IPS DF 19.7 (cell line): ENCODE results near the gene SLC38A9.
A peak's percentile ranks its signal among the peaks of the same experiment; 100 is the strongest.
"Not testable (repeated sequence)": the region's sequence is repeated elsewhere in the genome, so short reads cannot be mapped to it uniquely, and the experiment has no call there.

ENCODE experiments used
- DNase-seq: peaks from one replicate; pipeline ENCODE4 v3.0.0-alpha.2; 2013; ENCODE audit warnings: low read depth, low spot score

Gene SLC38A9, protein sequence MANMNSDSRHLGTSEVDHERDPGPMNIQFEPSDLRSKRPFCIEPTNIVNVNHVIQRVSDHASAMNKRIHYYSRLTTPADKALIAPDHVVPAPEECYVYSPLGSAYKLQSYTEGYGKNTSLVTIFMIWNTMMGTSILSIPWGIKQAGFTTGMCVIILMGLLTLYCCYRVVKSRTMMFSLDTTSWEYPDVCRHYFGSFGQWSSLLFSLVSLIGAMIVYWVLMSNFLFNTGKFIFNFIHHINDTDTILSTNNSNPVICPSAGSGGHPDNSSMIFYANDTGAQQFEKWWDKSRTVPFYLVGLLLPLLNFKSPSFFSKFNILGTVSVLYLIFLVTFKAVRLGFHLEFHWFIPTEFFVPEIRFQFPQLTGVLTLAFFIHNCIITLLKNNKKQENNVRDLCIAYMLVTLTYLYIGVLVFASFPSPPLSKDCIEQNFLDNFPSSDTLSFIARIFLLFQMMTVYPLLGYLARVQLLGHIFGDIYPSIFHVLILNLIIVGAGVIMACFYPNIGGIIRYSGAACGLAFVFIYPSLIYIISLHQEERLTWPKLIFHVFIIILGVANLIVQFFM

DNA sequence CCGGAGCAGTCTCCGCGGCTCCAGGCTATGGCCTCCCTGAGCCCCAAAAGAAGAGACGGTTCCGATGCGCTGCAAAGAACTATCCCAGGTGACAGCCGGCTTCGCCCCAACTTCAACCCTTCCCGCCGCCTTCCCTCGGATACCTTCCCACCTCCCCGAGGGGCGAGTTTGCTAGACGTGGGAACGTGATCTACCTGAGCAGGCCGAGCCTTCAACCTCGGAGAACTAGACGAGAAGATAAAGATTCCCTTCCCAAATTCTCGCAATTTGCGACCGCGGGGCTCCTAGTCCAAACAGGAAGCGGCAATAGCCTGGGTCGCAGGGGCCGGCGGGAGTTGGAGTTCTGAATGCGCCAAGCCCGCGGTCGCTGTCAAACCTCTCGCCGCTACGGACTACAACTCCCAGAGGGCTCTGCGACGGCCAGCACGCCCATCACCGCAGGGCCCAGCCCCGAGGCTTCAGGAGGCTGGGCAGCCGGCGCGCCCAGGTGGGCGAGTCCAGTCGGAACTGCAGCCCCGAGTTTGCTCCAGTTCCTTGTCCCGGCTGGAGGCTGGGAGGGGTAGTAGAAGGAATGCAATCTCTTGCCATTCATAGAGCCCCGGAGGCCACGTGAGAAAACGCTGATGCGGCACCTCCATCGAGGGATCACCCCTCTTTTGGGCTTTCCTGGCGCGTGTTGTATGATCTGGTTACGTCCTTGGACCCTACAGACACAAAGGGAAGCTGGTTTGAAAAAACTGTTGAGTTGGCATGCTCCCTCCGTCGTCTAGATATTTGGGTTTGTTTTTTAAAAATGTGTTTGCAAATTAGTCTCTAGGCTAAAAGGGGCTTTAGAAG lies at the start of gene SLC38A9:
Gene SLC38A9, minus strand, starts transcription at position 302 of the 837 bp plus-strand sequence. CDS start 14,366 bp downstream, outside the sequence.
- DNase-seq: peak; percentile 90

DNA sequence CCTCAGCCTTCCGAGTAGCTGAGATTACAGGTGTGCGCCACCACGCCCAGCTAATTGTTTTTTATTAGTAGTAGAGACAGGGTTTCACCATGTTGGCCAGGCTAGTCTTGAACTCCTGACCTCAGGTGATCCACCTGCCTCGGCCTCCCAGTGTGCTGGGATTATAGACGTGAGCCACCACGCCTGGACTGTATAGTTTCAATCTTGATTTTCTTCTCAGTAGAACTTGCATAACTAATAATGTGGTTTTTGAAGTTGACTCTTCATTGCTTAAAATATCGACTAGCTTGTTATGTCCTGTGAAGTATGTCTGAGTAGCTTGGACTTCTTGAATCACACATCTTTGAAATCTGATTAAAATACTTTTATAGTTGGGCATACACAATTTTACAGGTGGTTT lies 49.6 kb upstream of the SLC38A9 start:
- DNase-seq: not testable (repeated sequence)

DNA sequence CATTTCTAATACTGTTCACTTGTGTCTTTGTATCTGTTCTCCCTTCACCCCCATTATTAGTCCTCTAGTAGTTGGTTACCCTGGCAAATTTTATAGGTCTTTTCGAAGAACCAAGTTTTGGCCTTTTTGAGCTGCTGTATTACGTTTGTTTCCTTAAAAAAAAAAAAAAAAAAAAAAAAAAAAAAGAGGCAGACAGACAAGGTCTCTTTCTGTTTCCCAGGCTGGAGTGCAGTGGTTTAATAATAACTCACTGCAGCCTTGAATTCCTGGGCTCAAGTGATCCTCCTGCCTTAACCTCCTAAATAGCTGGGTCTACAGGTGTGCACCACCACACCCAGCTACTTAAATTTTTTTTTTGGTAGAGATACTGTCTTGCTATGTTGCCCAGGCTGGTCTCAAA lies 46.6 kb upstream of the SLC38A9 start:
- DNase-seq: no peak

DNA sequence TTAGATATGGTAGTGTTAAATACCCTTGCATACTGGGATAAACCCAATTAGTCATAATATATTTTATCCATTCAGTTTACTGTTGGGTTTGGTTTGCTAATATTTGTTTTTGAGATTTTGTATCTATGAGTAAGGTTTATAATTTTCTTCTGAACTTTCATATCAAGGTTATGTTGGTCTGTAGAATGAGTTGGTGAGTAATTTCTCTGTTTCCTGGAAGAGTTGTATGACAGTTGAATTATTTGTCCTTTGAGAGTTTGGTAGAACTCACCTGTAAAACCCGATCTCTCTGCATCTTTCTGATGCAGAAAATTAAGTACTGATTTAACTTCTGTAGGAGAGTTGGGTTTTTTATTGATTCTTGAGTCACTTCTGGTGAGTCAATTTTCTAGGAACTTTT lies 46.1 kb upstream of the SLC38A9 start:
- DNase-seq: no peak

DNA sequence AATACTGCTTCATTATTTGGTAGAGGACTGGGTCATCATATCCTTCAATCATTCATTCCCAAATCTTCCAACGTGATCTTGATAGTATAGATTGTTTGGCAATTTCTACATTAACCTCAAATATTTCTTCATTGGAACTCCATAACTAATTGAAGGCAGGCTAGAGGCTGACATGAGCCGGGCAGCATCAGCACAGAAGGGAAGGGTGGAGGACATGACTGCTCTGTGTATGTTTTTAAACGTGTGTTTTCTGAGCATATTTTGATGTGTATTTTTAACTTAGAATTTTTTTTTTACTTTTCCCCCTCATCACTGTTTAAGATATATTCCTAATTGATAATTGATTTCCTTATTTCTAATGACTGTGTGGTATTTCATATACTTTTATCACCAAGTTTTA lies 38.4 kb upstream of the SLC38A9 start:
- no peak for DNase-seq

DNA sequence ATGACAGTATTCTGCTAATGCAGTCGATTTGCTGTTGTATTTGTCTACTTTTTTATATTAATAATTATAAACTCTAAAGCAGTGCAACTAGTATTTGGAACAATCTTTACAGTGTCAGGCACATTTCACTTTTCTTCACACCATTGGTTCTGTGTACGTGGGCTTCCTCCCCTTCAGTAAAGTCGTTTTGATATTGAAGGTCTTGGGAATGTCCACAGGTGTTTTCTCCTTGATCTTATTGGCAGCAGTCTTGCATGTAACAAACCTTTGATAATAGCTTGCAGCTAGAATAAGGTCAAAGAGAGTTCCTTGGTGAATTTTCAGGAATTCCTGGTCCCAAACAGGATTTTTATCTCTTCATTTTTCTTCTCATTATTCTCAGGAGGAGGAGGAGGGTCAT lies 37.9 kb upstream of the SLC38A9 start:
- no peak for DNase-seq

DNA sequence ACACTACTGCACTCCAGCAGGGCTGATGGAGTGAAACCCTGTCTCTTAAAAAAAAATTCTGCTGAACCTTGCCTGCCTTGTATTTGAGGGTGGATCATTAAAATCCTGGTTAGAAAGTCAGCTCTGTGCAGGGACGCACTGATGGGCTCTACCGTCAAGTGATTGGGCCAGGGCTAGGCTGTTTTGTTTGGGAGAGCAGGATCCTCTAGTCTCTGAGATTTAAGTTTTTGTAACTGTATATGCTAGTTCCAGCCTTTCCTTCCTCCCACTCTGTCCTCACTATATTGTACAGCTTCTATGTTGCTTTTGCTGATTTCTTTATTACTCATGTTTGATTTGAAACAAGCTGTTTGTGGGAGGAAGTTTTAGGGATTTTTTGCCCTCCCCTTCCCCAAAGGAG lies 37.3 kb upstream of the SLC38A9 start:
- no peak for DNase-seq

DNA sequence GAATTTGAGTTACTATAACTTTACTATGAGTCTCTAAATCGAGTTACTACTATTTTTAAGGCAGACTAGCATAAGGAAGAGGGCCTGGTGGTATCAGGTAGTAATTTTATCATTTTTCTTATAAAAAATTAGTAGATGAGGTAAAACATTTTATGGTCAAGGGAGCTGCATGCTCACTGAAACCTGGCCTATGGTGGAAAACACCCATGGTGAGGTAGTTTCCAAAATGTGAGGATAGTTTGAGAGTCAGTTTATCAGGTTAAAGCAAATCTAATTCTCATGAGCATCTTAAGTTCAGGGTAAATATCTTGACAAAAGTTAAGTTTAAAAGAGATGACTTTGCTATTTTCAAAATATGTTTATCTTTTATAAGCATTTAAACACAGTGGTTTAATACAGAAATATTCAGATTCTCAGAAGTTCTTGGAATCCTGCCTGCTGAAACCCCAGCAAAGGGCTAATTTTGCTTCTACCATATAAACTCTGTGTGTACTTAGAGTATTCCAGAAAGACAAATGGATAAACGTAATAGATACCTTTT lies 35.7 kb upstream of the SLC38A9 start:
- no peak for DNase-seq

DNA sequence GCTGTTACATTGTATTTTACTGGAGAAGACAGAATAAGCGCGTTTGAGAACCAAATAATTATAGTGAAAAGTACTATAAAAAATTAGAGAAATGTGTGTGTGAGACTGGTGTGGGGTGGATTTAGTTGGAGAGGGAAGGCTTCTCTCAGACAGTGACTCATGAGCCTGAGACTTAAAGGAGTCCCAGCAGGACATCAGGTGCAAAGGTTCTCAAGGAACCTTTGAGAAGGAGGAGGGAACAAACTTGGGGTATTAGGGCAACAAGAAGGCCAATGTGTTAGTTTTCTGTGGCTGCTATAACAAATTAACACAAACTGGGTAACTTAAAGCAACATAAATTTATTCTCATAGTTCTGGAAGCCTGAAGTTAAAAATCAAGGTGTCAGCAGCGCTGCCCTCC lies 30.7 kb upstream of the SLC38A9 start:
- no peak for DNase-seq

DNA sequence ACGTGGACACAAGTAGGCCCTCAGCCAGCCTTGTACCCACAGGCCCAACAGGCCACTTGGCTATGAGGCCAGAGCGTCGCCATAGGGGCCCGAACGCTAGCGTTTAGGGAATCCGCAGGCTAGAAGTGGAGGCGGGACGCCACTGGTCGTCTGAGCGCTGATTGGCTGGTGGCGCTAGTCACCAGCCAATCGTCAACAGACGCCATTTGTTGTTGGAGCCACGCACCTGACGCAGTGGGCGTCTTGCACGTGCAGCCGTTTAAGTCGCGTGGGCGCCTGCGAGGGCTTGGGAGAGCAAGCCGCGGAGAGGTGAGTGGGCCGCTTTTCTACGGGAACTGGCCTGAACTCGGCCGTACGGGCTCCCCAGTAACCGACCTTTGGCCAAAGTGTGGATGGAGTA lies 25.7 kb upstream of the SLC38A9 start, which contains the start of gene DDX4:
Gene DDX4, plus strand, starts transcription at position 269 of the 400 bp plus-strand sequence. CDS start 903 bp downstream, outside the sequence.
- DNase-seq: no peak

DNA sequence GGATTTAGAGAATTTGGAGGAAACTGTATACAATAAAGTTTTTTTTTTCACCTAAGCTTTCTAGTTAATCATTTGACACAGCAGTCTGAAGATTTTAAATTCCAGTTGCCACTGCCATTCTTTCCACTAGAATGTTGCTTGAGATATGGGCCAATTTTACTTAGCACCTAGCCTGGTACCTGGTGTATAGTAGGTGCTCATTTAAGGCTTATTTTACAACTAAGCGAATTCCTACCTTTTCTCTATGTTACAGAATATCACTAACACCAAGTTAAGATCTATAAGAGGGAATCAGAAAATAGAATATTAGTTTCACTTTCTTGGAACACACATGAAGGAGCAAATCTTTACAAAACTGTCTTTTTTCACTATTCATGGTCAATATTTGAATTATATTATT lies 22.5 kb upstream of the SLC38A9 start:
- no peak for DNase-seq

DNA sequence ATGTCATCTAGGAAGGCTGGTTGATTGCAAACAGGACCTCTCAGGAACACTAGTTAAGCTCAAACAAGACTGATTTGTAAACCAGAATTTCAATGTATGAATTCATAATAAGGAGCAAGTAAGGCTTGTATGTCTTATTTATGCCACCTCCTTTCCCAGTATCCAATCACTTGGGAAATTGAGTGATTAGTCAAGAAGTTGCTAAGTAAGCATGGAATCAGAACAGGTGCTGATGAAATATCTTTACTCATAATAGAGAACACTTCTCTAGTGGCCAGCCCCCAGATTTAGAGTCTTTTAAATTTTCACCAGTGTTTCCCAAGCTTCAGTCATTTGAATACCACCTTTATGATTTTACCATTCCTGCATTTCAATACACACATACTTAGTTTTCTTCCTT lies 20.5 kb upstream of the SLC38A9 start:
- no peak for DNase-seq

DNA sequence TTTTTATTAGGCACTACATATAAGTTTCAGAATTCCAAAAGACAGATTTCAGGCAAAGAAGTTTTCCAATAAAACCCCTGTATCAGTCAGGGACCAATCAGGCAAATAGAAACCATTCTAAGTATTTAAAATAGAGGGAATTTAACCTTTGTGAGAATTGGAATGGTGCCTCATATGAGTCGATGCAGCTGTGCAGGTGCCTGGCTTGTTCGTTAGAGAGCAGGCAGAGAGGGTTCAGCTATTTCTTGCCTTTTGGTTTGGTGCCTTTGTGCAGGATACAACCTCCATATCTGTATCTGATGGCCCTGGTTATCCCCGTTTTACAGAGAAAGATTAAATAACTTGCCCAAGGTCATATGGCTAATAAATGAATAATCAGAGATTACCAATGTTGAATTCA lies 19.7 kb upstream of the SLC38A9 start:
- DNase-seq: no peak

DNA sequence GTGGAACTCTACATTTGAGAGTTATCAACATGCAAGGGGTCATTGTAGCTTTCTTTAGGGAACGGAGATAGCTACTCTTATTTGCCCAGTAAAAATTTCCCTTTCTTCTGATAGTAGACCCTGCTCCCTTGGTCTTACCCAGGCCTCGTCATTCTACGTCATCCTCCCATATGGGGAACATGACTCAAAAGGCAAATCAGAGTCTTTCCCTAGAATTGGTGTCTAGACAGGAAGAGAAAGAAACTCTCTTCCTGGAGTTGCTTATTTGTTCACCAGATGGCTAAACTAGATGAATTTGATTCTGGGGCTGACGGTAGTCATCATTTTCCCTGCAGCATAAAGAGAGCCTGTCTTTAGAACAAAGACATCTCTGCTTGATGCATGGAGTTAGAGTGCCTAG lies 12.2 kb upstream of the SLC38A9 start:
- DNase-seq: no peak

DNA sequence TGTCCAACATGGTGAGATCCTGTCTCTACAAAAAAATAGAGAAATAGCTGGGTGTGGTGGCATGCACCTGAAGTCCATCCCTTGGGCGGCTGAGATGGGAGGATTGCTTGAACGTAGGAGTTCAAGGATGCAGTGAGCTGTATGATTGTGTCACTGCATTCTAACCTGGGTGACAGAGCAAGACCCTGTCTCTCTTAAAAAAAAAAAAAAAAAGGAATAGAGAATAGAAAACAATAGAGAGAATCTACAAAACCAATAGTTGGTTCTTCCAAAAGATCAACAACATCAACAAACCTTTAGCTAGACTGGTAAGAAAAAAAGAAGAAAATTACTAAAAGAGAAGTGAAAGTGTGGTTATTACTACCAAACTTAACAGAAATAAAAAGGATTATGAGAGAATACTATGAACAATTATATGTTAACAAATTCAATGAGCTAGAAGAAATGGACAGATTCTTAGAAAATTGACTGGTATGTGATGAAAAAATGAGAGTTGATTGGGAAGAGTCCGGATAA lies 8.1 kb upstream of the SLC38A9 start:
- DNase-seq: no peak

DNA sequence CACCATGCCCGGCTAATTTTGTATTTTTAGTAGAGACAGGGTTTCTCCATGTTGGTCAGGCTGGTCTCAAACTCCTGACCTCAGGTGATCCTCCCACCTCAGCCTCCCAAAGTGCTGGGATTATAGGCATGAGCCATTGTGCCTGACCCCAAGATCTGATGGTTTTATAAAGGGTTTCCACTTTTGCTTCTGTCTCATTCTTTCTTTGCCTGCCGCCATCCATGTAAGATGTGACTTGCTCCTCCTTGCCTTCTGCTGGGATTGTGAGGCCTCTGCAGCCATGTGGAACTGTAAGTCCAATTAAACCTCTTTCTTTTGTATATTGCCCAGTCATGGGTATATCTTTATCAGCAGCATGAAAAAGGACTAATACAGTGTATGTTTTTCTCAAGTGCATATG lies 6.9 kb upstream of the SLC38A9 start:
- DNase-seq: not testable (repeated sequence)

DNA sequence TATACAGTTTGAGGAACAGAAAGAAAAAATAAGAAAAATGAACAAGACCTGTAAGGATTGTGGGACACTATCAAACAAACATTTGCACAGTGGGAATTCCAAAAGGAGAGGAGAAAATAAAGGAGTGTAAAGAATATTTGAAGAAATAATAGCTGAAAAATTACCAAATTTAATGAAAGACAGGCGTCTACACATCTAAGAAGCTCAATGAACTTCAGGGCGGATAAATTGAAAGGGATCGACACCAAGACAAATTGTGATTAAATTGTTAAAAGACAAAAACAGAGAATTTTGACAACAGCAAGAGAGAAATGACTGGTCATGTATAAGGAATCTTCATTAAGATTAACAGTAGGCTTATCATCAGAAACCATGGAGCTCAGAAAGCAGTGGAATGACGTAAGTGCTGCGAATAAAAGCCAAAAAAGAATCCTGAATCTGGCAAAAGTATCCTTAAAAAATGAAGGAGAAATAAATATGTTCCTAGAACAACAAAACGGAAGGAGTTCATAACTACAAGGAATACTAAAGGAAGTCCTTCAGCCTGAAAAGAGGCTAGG lies 3.5 kb upstream of the SLC38A9 start:
- DNase-seq: no peak

DNA sequence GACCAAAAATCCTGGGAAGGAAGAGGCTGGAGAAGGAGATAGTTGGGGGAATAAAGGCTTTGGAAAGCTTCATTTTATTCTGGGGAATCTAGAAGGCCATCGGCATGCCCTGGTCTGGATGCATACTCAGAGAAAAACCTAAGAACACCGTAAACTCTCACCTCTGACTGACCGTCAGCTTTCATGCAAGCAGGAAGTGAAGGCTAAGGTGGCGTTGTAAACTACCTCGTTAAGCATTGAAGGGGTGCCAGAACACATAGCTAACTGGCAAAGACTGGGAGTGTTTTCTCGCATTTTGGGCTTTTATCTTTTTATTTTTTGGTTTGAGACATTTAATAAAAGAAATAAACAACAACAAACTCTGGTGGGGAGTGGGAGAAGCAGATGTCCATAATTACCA lies 2.6 kb upstream of the SLC38A9 start:
- DNase-seq: no peak

DNA sequence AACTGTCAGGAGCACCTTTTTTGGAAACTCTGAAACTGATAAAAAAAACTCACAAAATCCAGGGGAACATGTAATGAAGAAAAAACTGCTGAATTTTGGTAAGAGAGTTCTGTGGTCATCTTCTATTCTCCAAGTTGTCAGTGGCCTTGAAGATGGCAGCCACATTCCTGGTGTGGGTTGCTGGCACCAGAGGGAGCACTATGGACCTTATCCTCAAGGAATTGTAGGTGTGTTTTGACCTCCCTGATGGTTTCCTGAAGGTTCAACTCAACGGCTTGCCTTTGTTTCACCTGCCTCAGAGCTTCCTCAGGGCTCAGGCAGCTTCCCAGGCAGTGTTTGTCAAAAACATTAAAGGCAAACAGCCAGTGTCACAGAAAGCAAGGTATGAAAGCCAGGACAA lies 2.2 kb upstream of the SLC38A9 start:
- no peak for DNase-seq

DNA sequence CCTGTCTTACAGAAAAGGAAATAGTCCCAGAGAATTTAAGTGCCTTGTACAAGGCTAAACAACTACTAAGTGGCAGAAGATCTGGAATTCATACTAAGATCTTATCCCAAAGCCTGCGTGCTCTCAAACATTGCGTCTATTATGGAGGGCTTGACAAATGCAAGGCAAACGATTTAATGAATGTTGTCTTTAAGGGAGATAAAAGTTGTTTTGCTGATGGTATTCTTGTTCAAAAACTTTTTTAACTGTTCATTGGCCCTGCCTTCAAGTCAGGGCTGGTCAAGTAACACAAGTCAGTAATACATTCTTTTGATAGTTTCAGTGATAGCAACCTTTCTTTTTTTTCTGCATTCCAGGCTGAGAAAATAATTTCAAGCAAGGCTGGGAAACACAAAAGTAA lies 1.7 kb upstream of the SLC38A9 start:
- no peak for DNase-seq

DNA sequence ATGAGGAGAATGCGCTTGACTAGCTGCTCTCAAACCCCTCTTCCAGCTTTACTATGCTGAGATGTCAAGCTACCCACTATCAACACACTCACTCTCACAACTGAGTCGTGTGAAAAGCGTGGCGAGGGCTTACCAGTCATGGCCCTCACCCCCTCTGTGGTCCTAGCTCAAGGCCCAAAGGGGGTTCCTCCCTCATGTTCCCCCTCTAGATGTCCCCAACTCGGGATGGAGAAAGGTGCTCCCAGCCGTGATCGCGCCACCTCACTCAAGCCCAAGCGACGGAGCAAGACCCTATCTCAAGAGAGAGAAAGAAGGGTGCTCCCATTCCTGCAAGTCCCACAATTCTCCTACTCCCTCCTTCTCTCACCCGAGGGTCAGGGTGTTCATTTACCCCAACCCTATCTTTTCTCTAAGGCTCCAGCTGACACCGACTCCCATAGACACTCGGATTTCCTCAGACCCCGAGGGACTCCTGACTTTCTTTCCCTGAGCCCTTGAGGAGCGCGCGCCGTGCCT lies 559 bp downstream of the SLC38A9 start:
- no peak for DNase-seq
